Left hindlimb (tissue), 1 donor: ENCODE measurements around the gene APPL2.
"Not testable (repeated sequence)": the region's sequence is repeated elsewhere in the genome, so short reads cannot be mapped to it uniquely, and the experiment has no call there.

Experiments used
- DNase-seq: peaks from one replicate; pipeline ENCODE4 v3.0.0-alpha.2; 2018

Gene APPL2

DNA sequence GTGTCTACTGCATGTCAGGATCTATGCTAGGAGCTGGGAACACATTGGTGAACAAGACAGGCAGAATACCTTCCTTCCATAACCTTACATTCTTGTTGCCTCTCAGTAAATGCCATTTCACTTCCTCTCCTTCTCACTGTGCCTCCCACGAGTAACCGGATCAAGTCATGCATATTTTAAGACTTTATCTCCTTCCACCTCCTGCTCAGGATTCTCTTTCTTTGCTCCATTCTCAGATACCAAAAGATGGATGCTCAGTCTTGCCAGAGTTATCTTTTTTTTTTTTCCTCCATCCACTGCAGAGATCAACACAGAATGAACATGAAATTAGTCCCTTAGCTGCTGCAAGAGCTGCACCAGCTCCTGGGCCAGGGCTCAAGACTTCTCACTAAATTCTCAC lies 20.0 kb upstream of the APPL2 start:
- no peak for DNase-seq

DNA sequence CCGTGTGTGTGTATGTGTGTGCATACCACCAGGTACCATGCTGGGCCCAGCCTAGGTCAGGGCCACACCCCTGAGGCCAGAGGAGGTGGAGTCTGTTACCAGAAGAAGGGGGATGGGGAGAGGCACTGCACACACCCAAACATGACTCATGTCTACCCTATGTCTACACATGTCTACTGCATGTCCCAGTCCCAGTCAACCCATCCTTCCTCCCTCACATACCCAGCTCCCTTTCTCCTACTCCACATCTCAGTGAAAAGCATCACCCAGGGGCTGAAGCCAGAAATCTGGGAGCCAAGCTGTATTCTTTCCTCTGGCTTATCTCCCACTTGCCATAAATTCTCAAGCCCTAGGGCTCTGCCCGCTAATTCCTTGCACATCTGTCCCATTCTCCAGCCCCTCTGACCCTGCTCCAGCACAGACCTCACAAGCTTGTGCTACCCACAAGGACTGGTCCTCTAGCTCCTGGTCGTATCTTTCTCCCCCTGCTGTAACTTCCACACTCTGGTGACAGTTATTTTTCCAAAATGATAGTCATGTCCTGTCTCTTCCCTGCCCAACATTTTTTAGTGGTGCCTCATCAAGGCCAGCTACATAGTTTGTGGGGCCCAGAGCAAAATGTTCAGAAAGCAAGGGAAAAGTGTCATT lies 18.0 kb upstream of the APPL2 start:
- DNase-seq, result no peak

DNA sequence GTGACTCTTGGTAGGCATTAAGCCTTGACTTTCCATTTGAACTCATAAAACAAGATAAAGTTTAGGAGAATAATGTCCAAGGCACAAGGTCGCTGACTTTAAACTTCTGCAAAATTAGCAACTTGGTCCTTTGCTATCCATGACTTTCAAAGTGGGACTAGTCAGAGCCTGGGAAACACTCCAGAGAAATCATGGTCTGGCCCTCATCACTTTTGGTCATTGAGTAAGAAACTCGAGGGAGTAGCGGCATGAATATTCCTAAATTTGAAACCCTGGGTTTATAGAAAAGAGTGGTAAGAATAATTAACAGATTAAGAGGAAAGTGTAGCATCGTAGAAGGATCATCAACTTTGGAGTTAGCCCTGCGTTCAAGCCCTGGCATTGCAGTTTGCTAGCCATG lies 16.9 kb upstream of the APPL2 start:
- DNase-seq, result no peak

DNA sequence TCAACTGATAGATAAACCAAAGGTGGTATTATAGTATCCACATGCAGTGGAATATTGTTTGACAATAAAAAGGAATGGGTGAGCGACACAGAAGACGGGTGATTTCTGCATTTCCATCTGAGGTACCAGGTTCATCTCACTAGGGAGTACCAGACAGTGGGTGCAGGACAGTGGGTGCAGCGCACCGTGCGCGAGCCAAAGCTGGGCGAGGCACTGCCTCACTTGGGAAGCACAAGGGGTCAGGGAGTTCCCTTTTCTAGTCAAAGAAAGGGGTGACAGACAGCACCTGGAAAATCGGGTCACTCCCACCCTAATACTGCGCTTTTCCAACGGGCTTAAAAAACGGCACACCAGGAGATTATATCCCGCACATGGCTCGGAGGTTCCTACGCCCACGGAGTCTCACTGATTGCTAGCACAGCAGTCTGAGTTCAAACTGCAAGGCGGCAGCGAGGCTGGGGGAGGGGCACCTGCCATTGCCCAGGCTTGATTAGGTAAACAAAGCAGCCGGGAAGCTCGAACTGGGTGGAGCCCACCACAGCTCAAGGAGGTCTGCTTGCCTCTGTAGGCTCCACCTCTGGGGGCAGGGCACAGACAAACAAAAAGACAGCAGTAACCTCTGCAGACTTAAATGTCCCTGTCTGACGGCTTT lies 9.9 kb upstream of the APPL2 start:
- DNase-seq, result not testable (repeated sequence)

DNA sequence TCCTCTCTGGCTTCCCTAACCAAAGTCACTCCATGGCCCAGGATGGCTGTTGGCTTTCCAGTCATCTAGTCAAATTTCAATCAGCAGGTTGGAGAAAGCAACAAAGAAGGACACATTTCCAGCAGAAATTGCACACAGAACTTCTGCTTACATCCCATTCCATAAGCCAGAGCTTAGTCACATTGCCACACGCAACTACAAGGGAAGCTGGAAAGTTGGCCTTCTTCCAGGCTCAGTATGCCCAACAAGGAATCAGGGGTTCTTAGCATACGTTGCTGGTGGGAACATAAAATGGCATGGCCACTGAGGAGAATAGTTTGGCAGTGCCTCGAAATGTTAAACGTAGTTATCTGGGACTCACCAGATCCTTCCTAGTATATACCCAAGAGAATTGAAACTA lies 9.3 kb upstream of the APPL2 start:
- no peak for DNase-seq

DNA sequence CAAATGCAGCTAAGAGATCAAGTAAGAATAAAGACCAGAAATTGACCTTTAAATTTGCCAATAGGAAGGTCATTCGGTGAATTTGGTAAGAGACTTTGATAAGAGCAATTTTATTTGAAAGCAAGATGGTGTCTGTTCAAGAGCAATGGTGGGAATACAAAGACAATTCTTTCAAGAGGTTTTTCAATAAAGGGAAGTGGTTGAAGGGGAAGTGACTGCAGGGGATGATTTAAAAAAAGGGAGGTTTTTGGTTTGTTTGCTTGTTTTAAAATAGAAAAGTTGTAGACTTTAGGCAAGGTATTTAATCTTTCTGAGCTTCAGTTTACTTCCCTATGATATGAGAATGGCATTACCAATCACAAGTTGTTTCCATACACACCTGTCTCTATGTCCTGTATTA lies 4.3 kb upstream of the APPL2 start:
- DNase-seq, result no peak

DNA sequence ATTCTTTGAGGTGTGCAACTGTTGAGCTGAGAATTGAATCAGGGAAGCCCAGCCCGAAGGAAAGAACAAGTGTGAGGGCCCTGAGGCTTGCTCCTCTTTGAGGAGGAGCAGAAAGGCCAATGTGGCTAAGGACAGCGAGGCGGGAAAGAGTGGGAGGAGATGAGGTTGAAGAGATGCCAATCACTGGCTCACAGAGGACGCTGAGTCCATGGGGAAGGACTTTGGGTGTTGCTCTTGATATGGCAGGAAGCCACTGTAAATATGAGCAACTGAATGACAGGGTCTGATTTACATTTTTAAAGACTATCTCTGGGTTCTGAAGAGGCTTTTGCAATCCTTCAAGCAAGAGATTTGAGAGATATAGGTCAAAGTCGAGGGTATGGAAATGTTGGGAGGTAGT lies 3.3 kb upstream of the APPL2 start:
- no peak for DNase-seq

DNA sequence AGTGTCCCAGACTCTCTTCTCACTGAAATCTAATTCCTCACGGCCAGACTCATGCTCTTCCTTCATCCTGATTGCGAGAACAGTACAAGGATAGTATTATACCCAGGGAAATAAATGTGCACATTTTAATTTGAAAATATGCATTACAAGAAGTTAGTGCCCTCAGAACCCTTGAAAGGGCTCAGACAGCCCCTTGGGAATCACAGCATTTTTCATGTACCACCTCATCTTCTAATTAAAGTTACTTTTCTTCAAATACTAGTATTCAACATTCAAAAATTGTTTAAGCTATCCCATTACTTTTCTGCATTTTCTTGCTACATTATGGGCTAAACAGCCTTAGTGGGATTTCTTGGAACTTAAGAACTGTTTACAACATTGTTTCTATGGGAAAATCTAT lies 1.7 kb upstream of the APPL2 start:
- DNase-seq, result no peak

DNA sequence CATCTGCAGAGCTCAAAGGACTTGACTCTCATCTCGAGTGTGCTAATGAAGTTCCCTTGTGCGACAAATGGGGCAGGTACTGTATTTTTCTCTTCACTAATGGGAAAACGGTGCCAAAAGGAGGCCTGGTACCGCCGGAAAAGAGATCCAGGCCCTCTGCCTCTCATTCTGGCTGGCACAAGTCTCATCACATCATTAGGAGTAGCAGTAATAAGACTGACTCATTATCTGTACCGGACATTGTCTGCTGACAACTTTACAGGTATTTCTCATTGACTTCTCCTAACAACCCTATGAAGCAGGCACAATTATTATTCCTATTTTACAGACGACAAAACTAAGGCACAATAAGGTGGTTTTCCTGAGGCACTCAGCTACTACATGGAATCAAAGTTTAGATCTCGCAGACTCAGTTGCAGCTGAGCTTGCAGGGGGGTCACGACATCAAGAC lies 668 bp downstream of the APPL2 start:
- DNase-seq, result no peak

DNA sequence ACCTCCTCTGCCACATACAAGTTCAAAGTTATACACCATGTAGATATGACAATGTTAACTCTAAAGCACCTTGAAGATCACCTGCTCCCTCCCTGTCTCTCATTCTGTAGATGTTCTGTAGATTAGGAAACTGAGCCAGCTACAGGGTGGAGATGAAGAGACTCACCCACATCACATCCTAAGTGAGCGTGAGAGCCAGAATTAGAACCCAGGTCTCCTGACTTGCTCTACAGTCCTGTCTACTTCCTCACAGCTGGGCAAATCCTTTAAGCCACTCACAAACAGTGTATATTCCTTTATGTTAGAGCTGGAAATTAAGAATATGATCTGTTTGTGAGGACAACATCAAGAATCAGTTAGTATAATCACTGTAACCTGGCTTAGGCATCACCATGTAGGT lies 1.8 kb downstream of the APPL2 start:
- DNase-seq, result no peak

DNA sequence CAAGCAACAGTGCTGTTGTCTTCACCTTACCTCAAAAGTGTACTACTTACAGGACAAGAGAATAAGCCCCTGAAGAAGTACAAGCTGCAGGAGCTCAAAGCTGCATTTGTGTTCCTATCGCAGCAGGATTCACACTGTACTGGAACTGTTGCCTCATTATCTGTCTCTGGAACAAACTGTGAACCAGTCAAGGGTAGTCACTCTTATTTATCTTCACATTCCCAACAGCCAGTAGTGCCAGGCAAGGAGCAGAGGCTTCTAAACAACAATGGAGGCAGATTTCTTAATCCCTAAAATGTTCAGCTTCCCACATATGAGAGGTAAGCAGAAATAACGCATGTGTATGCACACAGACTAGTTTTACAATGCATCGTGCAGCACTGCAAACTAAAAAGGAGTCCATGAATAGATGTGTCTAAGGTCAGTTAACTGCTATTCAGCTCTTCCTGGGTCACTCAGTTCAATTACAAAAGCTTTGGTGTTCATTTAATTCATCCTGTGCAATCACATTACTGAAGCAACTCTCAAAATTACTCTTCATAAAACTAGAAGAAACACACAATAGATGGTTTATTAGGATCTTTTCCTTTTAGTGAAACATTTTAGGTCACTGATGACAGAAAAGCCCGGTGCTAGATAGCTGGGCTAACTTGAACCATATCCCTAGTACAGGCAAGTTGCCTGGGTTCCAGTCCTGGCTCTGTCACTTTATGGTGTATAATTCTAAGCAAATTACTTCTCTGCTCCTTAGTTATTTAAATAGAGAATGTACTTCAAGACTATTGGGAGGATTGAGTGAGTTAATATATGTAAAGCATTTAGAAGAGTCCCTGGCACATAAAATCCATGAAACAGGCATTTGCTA lies 2.7 kb downstream of the APPL2 start:
- DNase-seq, result no peak

DNA sequence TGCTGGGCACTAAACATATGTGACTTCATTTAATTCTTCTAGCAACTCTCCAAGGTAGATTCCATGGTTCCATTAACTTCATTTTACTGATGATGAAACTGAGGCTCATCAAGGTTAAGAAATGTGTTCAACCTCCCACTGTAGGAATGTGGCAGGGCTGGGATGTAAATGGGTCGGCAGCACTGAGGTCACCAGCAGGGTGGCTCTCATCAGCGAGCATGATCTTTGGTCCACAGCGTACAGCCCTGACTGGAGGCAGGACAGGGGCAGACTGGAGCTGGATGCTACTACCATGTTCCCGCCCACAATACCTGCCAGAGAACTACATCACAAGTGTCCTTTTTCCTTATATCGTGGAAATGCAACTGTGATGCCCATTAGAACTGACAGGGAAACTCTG lies 4.6 kb downstream of the APPL2 start:
- no peak for DNase-seq

DNA sequence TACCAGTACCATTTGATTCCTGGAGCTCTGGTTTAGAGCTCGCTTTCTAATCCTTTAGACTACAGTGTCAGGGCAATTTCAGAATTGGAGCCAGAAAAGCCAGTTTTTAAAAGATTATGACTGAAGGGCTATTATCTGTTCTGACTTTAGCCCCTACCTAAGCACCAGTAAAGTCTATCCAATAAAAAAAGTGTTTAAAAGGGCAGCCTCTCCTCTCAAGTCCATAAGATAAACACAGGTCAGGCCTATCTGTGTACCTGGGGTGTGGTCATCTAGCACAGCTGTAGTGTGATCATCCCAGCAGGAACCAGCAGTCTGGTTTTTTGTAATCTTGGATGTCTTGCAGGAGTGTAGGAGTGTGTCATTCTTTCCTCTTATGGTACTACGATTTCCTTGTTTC lies 6.6 kb downstream of the APPL2 start:
- no peak for DNase-seq

DNA sequence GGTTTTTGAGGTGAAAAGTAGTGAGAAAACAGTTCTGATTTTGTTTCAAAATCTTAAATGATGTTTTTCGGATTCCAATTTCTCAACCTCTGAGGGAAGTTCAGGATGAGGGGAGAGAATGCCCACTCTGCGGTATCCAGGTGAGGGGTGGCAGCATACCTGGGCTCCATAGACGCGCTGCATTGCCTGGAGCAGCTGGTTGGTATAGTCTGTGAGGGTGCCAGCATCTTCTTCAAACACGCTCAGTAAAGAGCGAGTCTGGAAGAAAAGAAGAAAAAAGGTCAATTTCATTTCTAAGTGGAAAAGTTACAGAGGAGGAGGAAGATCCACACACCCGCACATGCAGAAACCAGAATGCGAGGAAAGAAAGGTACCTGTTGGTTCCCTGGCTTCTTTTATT lies 7.0 kb downstream of the APPL2 start:
- DNase-seq, result no peak

DNA sequence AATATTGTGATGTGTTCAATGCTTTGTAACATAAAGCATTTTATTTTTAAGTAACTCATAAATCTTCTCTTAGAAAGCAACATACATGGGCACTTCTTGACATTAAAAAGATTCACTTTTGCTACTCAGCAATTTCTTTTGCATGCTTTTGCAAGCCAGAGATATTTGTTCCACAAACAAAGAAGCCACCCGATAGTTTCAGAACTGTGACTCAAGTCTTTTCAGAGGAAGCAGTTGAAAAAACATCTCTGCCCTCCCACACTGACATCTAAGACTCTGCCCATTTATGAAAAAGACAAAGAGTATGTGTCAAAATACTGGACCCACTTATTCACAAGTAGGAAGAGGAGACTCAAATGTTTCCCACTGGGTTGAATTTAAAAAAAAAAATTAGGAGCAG lies 7.5 kb downstream of the APPL2 start:
- DNase-seq, result no peak

DNA sequence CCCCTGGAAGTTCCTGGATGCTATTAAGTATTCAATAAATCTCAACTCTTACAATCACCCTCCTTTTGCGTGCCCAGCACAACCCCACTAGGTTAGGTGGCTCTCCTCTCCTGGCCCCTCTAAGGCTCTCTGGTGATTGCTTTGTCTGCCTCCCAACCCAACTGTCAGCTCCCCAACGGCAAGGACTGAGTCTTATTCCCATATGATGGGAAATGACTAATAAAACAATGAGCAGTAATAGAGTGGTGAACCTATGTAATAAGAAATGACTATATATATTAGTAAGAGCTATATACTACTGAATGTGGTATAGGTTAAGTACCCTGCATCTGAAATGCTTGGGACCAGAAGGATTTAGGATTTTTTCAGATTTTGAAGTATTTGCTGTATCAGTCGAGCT lies 8.1 kb downstream of the APPL2 start:
- no peak for DNase-seq

DNA sequence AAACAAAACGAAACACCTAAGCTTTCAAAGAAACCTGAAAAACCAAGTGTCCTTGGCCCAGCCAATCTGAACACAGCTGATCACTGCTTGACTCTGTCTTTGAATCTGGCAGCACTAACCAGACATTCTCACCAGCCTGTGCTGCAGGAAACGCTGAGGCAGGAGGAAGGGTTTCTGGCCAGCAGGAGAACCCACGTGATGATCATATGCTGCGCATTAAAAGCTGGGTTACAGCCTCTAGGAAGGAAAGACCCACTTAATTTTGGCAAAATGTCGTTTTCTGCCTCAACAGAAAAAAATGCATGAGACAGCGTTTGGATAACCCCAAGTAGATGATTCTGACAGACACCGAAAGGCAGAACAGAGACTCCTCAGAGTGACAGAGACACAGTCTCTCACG lies 9.8 kb downstream of the APPL2 start:
- DNase-seq, result peak; percentile 81

DNA sequence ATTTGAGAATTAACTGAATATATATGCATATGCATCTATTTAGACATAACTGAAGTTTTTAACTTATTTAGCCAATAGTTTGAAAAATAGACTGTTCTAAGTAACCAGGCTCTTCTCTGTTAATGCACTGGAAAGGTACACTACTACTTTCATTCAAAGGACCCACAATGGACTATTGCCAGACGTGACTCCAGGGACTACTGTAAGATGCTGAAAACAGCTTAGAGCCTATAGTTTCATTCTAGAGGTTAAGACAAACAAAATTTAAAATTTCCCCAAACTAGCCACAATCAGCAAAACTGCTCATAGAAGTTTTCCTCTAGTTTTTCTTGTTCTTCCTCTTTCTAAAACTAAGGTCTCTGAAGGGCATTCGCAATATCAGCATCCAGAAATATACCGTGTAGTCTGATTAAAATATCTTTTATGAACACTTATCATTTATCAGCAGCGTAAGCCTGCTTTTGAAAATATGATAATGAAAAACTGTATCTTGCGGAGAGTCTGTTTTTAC lies 10.4 kb downstream of the APPL2 start:
- DNase-seq, result no peak

DNA sequence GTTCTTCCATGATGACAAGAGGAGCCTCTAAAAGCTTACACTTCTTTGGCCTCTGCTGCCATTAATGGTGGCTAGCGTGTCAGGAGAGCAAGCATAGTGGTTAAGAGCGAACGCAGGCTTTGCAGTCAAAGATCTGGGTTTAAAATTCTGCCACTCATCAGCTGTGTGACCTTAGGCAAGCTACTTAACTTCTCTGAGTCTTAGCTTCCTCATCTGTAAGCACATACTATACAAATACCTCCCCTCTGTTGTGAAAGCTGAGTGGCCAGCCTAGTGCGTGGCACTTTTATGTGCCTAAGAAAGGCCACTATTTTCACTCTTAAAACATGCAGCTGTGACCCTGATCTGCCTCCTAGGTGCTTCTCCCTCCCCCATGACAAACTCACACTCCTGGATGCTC lies 11.6 kb downstream of the APPL2 start:
- no peak for DNase-seq

DNA sequence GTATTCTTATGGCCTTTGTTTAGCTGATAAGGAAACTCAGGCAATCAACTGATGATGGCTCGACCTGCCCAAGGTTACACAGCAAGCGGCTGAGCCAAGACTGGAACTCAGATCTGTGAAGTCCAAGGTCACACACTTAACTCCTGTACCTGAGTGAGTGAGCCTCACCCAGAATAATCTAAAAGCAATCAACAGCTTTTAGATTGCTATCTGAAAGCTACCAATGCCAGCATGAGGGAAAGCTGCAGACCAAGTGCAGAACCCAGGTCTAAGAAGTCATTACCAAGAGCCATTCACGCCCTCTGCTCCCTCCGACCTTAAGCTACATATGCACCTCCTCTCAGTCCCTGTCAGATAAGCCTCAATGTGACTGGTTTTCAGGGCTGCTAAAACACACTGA lies 12.1 kb downstream of the APPL2 start:
- DNase-seq, result no peak

DNA sequence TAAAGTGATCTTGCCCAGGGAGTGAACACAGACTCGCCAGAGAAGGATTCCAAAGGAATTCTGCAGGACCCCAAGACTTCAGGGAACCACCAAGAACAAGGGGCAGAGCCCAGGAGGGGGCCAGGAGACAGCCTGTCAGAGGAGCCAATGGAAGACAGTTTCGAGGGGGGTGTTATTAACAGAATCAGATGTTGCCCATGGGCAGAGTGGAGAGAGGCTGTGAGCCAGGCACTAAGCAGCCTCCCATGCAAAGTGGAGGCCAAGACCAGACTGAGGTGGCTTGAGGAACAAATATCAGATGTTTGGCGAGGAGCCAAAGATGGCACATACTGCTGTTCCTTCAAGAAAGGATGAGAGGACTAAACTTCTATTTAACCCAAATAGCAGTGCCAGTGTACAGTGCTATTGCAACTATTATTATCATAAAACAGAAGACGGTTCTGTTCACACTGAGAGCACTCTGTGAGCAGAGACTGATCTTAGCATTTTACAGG lies 12.6 kb downstream of the APPL2 start:
- DNase-seq, result no peak

DNA sequence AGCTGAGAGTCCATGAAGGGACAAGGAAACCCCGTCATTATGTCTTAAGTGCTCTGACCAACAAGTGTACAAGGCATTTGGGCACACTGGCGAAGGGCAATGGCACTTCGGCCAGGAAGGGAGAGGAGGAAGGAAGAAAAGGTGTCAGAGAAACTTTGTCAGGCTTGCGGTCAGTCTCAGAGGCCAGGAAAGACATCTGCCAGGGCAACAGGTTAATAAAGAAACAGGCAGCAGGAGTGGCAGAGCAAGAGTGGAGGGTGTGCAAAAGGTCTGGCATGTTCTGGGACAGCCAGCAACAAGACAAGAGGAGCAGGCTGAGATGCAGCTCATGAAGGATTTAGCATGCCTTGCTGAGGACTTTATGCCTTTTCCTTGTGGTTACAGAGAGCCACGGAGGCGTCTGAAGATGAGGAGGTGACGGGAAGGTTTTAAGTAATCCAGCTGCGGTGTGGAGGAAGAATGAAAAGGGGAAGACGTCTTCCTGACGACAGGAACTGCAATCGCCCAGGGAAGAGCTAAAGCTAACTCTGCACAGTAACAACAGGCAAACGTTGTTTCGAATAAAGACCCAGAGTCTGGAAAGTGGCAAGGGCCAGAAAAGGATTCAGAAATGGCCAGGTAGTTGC lies 13.1 kb downstream of the APPL2 start:
- no peak for DNase-seq

DNA sequence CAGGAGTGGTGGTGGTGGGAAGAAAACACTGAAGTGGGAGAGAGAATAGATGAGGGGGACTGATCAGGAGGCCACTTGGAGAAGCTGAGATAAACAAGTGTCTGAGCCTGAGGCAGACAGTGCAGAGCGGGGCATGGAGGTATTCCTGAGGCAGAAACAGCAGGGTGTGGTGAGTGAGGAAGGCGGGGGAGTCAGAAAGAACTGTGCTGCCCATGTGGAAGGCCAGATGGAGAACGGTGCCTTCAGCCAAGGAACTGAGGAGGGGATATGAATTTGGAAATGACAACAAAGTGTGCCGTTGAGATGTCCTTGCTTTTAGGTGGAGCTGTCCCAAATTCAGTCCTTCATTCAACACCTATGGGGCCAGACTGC lies 13.7 kb downstream of the APPL2 start:
- DNase-seq, result no peak
